Uterus (tissue), 4 donors: ENCODE results near the gene LRP2BP. TPM values are rescaled to one million over a fixed set of nuclear protein-coding genes. Genes with fewer than 3 reads are reported as not detected.

Experiments
- DNase-seq, 2 donors: peaks; one replicate each; pipeline ENCODE4 v3.0.0-alpha.2; 2019 to 2020
- H3K27ac ChIP-seq, 2 donors: fragments of 200-600 bp; sonication (generic); 1 replicate in 1 of 2; 2 replicates in 1 of 2; pipeline ENCODE4 v1.5.1; 2016 to 2018
- H3K27me3 ChIP-seq, 2 donors: fragments of 200-600 bp; sonication (generic); one replicate each; pipeline ENCODE4 v1.5.1; 2018 to 2019; ENCODE audit warnings: control low read depth in 1 of 2
- H3K36me3 ChIP-seq, 2 donors: fragments of 200-600 bp; sonication (generic); one replicate each; pipeline ENCODE4 v1.5.1; 2019; ENCODE audit warnings: control low read depth in 1 of 2
- H3K4me1 ChIP-seq, 2 donors: fragments of 200-600 bp; sonication (generic); one replicate each; pipeline ENCODE4 v1.5.1; 2018 to 2019; ENCODE audit warnings: control low read depth in 1 of 2
- H3K4me3 ChIP-seq, 2 donors: fragments of 200-600 bp; sonication (generic); 1 replicate in 1 of 2; 2 replicates in 1 of 2; pipeline ENCODE4 v1.5.1; 2018 to 2019; ENCODE audit warnings: mild to moderate bottlenecking in 1 of 2
- H3K9me3 ChIP-seq, 2 donors: fragments of 200-600 bp; sonication (generic); one replicate each; pipeline ENCODE4 v1.5.1; 2019; ENCODE audit warnings: control low read depth in 1 of 2
- POLR2A ChIP-seq, 2 donors: fragments of 450-650 bp; IDR thresholded peaks; one replicate each; pipeline ENCODE4 v1.6.1; 2016; ENCODE audit warnings: antibody characterized with exemption in 2 of 2, mild to moderate bottlenecking in 1 of 2, moderate library complexity in 1 of 2
- intact Hi-C: fragments of 100-400 bp; cut with DNase I; formaldehyde crosslinking; loops from one replicate; pipeline ENCODE4 v1.15.1; 2023; ENCODE audit warnings: low total_unique reads
- total RNA-seq, 4 donors: library from RNA; depleted of rRNA in 3 of 4; stranded (reverse); fragments of >200 nt in 3 of 4; gene quantifications; one replicate each; pipeline versions ENCODE4 v1.1.0 to v1.2.4, GENCODE V29; 2014 to 2023
- TF ChIP-seq, protein P1 (sequence below), 4 experiments: fragments of 200-600 bp in 2 of 4; fragments of 450-650 bp in 2 of 4; sonication (generic) in 2 of 4; IDR thresholded peaks; one replicate each; pipeline ENCODE4 v1.5.1; 2016 to 2019; ENCODE audit warnings: antibody characterized with exemption in 4 of 4, mild to moderate bottlenecking in 2 of 4, moderate library complexity in 1 of 4
- donor health status: DM: yes; HTN: yes; CAD: no.

The LRP2BP gene
- total RNA-seq, 4 donors from 2014 or later = 1.2 to 3.3 (median 2.0) TPM

DNA sequence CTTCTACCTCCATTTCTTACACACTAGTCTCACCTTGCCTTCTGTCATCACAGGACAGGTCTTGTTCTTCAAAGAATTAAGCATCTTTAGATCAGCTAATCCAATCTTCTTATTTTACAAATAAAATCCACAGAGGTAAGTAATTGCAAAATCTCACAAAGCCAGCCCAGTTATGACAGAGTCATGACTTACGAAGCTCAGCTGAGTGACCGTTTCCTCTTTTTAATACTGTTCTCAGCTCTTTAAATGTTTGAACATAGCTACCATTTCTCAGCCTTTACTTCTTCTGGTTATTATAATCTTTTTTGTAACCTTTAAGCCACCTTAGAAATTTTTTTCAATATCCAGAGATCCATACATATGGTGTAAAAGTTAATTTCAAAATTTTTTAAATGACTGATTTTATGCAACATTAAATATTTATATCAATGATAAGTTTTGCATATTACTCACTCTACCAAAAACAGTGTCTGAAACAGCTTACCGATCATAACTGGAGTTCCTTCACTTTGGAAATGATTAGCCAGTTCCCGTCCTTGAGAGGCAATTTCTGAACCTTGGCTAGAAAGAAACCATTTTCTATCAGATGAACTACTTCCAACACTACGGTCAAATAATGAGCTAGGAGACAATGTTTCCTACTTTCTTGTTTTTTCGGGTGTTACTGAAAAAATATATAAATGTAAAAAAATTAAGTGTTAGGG lies 9.7 kb upstream of the LRP2BP start:
- Histone ChIP-seq H3K9me3 (no peaks in the 10 kb centered on the region), H3K4me3 (no peak overlapping the region), H3K27me3 (no peaks in the 10 kb centered on the region), H3K27ac (no peak overlapping the region), H3K36me3 (no peaks in the 10 kb centered on the region), H3K4me1 (no peaks in the 10 kb centered on the region)
- DNase-seq = no peak
- intact Hi-C loops = no loop called here
- TF ChIP-seq POLR2A (IDR thresholded peaks at IDR 0.05) = no peak
- TF ChIP-seq, protein P1, sequence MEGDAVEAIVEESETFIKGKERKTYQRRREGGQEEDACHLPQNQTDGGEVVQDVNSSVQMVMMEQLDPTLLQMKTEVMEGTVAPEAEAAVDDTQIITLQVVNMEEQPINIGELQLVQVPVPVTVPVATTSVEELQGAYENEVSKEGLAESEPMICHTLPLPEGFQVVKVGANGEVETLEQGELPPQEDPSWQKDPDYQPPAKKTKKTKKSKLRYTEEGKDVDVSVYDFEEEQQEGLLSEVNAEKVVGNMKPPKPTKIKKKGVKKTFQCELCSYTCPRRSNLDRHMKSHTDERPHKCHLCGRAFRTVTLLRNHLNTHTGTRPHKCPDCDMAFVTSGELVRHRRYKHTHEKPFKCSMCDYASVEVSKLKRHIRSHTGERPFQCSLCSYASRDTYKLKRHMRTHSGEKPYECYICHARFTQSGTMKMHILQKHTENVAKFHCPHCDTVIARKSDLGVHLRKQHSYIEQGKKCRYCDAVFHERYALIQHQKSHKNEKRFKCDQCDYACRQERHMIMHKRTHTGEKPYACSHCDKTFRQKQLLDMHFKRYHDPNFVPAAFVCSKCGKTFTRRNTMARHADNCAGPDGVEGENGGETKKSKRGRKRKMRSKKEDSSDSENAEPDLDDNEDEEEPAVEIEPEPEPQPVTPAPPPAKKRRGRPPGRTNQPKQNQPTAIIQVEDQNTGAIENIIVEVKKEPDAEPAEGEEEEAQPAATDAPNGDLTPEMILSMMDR (IDR thresholded peaks at IDR 0.05) = no peak

DNA sequence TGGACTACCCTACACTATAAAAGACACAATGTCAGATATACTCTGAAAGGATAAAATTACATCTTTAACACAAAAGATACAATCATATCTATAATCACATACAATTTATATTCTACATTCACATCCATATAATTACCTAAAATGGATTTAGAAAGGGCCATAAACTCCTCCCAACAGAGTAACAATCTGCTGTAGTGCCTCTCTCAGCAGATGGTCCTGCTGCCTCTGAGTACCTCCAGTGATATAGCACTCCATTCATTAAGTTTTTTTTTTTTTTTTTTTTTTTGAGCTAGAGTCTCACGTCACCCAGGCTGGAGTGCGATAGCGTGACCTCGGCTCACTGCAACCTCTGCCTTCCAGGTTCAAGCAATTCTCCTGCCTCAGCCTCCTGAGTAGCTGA lies 8.3 kb upstream of the LRP2BP start:
- H3K36me3 ChIP-seq = no peaks in the 10 kb centered on the region
- H3K4me1 ChIP-seq = no peaks in the 10 kb centered on the region
- H3K9me3 ChIP-seq = no peaks in the 10 kb centered on the region
- H3K27ac ChIP-seq = no peak overlapping the region
- DNase-seq = no peak
- TF ChIP-seq, protein P1 (IDR thresholded peaks at IDR 0.05) = no peak
- no peak for TF ChIP-seq POLR2A (IDR thresholded peaks at IDR 0.05)
- intact Hi-C loops = no loop called here
- no peak overlapping the region for H3K4me3 ChIP-seq
- no peaks in the 10 kb centered on the region for H3K27me3 ChIP-seq

DNA sequence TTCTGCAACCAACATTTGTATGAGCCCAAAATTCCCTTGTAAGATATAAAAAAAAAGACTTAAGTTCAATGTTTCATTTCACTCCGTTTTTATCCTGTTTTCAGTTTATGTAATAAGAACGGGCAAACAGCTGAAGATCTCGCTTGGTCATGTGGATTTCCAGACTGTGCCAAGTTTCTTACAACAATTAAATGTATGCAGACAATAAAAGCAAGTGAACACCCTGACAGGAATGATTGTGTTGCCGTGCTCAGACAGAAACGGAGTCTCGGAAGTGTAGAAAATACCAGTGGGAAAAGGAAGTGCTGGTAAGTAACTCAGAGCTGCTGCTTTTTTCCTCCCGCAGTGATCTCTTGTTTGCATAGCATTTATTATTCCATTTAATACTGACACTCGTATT lies 3.7 kb upstream of the LRP2BP start:
- intact Hi-C loops = no loop called here
- Histone ChIP-seq H3K27me3 (no peaks in the 10 kb centered on the region), H3K4me1 (no peaks in the 10 kb centered on the region), H3K27ac (no peak overlapping the region), H3K36me3 (no peaks in the 10 kb centered on the region), H3K4me3 (no peak overlapping the region), H3K9me3 (no peaks in the 10 kb centered on the region)
- no peak for DNase-seq
- no peak for TF ChIP-seq POLR2A (IDR thresholded peaks at IDR 0.05)
- TF ChIP-seq, protein P1 (IDR thresholded peaks at IDR 0.05) = no peak

DNA sequence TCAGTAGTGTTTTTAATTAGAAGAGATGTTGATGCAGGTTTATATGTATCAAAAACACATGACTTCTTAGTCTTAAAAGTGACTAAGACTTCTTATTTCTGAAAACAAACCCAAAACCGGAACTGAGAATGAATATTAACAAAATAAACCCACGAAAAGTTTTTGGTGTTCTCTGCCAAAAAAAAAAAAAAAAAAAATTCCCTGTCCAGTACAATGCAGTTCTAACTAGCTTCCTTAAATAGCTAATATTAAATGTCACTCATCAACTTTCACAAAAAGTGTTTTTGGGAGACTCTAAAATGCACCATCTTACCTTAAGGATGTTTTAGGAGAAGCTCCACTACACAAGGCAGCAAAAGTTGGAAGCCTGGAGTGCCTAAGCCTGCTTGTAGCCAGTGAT lies 2.9 kb upstream of the LRP2BP start:
- Histone ChIP-seq H3K4me1 (no peaks in the 10 kb centered on the region), H3K27ac (no peak overlapping the region), H3K9me3 (no peaks in the 10 kb centered on the region), H3K27me3 (no peaks in the 10 kb centered on the region), H3K4me3 (no peak overlapping the region), H3K36me3 (no peaks in the 10 kb centered on the region)
- intact Hi-C loops = no loop called here
- no peak for DNase-seq
- no peak for TF ChIP-seq POLR2A (IDR thresholded peaks at IDR 0.05)
- TF ChIP-seq, protein P1 (IDR thresholded peaks at IDR 0.05) = no peak

DNA sequence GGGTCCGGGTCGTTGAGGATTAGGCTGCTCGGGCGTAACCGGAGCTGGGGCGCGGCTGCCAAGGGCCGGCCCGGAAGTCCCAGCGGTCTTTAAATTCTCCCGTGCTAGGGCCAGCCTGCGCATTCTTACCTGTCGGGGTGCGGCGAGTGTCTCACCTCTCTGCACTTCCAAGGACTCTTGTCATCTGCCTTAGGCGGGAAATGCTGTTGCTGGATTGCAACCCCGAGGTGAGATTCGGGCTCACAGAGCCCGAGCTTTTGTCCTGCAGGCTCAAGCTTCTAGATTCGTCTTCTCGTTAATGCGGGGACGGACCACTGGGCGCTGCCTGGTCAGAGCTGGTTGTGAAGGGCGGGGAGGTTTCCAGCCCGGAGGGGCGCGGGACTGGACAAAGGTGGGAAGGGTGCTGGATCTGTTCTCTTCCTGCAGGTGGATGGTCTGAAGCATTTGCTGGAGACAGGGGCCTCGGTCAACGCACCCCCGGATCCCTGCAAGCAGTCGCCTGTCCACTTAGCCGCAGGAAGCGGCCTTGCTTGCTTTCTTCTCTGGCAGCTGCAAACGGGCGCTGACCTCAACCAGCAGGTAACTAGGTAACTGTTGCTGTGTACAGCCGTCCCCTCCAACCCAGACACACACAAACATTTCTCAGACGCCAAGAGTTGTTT lies 1.1 kb upstream of the LRP2BP start, which contains the start of gene ANKRD37:
Gene ANKRD37, plus strand, starts transcription at position 118 of the 662 bp plus-strand sequence. Its CDS starts 83 bp downstream, at position 201.
- Histone ChIP-seq H3K9me3 (no peaks in the 10 kb centered on the region), H3K27ac (peak within 1 kb of the TSS; percentile 98 to 99), H3K4me3 (peak within 1 kb of the TSS; percentile 82 to 92), H3K4me1 (no peaks in the 10 kb centered on the region), H3K36me3 (no peaks in the 10 kb centered on the region), H3K27me3 (no peaks in the 10 kb centered on the region)
- DNase-seq = no peak
- TF ChIP-seq, protein P1 (IDR thresholded peaks at IDR 0.05) = peak in 1 of 4 experiments; percentile 11
- TF ChIP-seq POLR2A (IDR thresholded peaks at IDR 0.05) = peak in 1 of 2 donors; percentile 16
- intact Hi-C loops = no loop called here
